ENCODE results near the gene CASR. TPM values are rescaled to one million over a fixed set of nuclear protein-coding genes. Genes with fewer than 3 reads are reported as not detected.

The CASR gene
- total RNA-seq, 4 donors from 2014 or later, result 0.19 TPM; not detected in 3

DNA sequence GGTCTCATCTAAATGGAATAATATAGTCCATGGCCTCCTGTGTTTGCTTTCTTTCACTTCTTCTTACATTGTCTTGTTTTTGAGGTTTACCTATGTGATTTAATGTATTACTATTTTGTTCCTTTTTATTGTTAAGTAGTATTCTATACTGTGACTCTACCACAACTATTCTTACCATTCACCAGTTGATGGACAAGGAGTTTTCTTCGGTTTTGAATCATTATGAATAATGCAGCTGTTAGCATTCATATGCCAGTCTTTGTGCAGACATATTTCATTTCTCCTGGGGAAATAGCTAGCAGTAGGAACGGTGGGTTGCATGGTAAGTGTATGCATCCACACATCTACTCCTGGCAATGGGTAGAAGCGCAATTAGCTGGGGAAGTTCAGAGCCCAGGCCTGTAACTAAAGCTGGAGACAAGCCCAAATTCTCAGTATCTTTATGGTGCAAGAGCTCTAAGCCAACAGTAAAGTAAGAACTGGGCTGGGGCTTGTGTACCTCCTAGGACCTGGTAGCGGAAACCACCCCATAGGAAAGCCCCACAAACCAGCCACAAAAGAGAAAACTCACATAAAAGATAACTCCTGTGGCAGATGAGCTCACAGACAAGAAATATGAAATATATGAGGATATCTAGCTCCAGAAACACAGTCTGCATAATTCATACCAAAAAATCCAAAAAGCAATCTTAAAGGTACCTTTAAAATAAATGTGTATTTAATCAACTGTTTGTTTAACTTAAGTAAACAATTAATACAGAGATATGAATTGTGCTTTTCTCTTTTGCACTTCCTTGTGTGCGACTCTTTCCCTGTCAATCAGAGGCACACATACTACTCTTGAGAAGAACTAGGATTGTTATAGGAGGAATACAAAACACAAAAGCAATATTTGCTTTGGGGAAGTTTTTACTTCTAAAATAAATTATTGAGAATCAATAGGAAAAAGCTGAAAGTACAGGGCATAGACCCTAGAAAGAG, 138.9 kb downstream of the CASR start:
- Histone ChIP-seq H3K4me3 (no peak overlapping the region), H3K9me3 (peaks cover 0 to 5% (median 3%) of the 10 kb centered on the region in 3 donors), H3K27ac (peak overlapping the region in 3 of 4 donors; percentile 44 to 86 (median 82)), H3K27me3 (no peaks in the 10 kb centered on the region), H3K36me3 (no peaks in the 10 kb centered on the region), H3K4me1 (peaks cover 0 to 64% (median 8%) of the 10 kb centered on the region in 3 donors)
- 59 to 63% methylated on average over 5 of the region's 5 CpGs for WGBS, 2 donors
- intact Hi-C loops (cut with DNase I), result no loop called here
- no peak for TF ChIP-seq POLR2A (IDR thresholded peaks at IDR 0.05)
- TF ChIP-seq, protein P1, sequence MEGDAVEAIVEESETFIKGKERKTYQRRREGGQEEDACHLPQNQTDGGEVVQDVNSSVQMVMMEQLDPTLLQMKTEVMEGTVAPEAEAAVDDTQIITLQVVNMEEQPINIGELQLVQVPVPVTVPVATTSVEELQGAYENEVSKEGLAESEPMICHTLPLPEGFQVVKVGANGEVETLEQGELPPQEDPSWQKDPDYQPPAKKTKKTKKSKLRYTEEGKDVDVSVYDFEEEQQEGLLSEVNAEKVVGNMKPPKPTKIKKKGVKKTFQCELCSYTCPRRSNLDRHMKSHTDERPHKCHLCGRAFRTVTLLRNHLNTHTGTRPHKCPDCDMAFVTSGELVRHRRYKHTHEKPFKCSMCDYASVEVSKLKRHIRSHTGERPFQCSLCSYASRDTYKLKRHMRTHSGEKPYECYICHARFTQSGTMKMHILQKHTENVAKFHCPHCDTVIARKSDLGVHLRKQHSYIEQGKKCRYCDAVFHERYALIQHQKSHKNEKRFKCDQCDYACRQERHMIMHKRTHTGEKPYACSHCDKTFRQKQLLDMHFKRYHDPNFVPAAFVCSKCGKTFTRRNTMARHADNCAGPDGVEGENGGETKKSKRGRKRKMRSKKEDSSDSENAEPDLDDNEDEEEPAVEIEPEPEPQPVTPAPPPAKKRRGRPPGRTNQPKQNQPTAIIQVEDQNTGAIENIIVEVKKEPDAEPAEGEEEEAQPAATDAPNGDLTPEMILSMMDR (IDR thresholded peaks at IDR 0.05), result no peak
- DNase-seq, result no peak

DNA sequence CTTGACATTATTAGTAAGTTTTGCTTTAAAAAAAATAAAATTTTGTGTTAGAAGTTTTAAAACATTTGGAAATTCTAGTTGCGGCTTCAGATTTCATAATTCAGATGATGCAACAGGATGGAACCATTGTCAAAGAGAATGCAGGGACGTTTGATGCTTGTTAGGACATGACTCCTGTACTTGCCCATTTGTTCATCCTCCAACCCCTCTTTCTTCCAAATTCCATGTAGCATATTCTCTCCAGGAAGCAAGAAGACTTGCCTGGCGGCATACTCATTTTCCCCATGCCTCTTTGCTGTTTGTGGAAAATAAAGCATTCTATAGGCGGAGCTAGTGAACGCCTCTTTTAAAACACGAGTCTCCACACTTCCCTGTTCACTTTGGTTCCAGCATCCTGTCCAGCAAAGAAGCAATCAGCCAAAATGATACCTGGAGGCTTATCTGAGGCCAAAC, 141.4 kb downstream of the CASR start, which contains the start of gene CSTA:
Gene CSTA (plus strand): TSS at position 378 of the 453 bp plus-strand sequence. CDS start 45 bp downstream, at position 423.
- intact Hi-C loops (cut with DNase I), result no loop called here
- peak within 1 kb of the TSS; percentile 50 to 86 (median 80) for H3K27ac ChIP-seq
- TF ChIP-seq POLR2A (IDR thresholded peaks at IDR 0.05), result peak in 2 of 4 donors; percentile 33 to 41
- TF ChIP-seq, protein P1 (IDR thresholded peaks at IDR 0.05), result no peak
- 20 to 28% methylated on average over 6 of the region's 6 CpGs for WGBS, 2 donors
- peaks cover 0 to 15% (median 0%) of the 10 kb centered on the region in 3 donors for H3K36me3 ChIP-seq
- H3K9me3 ChIP-seq, result peaks cover 0 to 3% (median 0%) of the 10 kb centered on the region in 3 donors
- peaks cover 0 to 56% (median 8%) of the 10 kb centered on the region in 3 donors for H3K4me1 ChIP-seq
- no peaks in the 10 kb centered on the region for H3K27me3 ChIP-seq
- H3K4me3 ChIP-seq, result peak within 1 kb of the TSS; percentile 27 to 56 (median 50)
- no peak for DNase-seq

DNA sequence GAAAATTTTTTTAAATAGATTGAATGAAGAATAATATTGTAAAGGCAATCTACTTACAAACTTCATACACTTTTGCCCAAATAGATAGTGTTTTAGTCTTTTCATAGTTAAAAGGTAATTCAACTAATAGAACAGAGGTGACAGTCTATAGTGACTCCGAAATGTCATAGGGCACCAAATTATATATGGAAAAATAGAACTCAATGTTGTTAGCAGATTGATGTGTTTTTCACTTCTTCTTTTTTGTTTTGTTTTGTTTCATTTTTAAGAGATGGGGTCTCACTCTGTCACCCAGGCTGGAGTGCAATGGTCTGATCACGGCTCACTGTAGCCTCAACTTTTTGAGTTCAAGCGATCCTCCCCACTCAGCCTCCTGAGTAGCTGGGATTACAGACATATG, 142.3 kb downstream of the CASR start:
- DNase-seq, result no peak
- H3K27me3 ChIP-seq, result no peaks in the 10 kb centered on the region
- intact Hi-C loops (cut with DNase I), result no loop called here
- H3K27ac ChIP-seq, result peak overlapping the region; percentile 24 to 86 (median 80)
- H3K9me3 ChIP-seq, result no peaks in the 10 kb centered on the region
- 83 to 92% methylated on average over 3 of the region's 3 CpGs for WGBS, 2 donors
- peaks cover 0 to 56% (median 8%) of the 10 kb centered on the region in 3 donors for H3K4me1 ChIP-seq
- peak overlapping the region; percentile 27 to 56 (median 50) for H3K4me3 ChIP-seq
- H3K36me3 ChIP-seq, result peaks cover 0 to 24% (median 0%) of the 10 kb centered on the region in 3 donors
- TF ChIP-seq, protein P1 (IDR thresholded peaks at IDR 0.05), result no peak
- no peak for TF ChIP-seq POLR2A (IDR thresholded peaks at IDR 0.05)

DNA sequence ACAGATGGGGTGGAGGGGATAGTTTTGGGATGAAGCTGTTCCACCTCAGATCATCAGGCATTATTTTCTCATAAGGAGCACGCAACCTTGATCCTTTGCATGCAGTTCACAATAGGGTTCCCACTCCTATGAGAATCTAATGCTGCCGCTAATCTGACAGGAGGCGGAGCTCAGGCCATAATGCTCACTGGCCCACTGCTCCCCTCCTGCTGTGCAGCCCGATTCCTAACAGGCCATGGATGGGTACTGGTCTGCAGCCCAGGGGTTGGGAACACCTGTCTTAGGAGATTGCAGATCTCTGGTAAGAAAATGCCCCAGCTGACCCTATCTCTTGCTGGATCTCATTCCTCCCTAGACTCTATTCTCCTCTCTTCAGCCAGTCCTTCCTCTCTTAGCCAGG, 148.4 kb downstream of the CASR start:
- Histone ChIP-seq H3K4me1 (peaks cover 0 to 43% (median 0%) of the 10 kb centered on the region in 3 donors), H3K4me3 (no peak overlapping the region), H3K27ac (peak overlapping the region in 3 of 4 donors; percentile 37 to 49 (median 46)), H3K27me3 (no peaks in the 10 kb centered on the region), H3K36me3 (peaks cover 0 to 76% (median 0%) of the 10 kb centered on the region in 3 donors), H3K9me3 (no peaks in the 10 kb centered on the region)
- intact Hi-C loops (cut with DNase I), result no loop called here
- TF ChIP-seq, protein P1 (IDR thresholded peaks at IDR 0.05), result no peak
- TF ChIP-seq POLR2A (IDR thresholded peaks at IDR 0.05), result no peak
- whole genome bisulfite sequencing, 2 donors, result 74 to 76% methylated on average over 4 of the region's 4 CpGs
- DNase-seq, result no peak

DNA sequence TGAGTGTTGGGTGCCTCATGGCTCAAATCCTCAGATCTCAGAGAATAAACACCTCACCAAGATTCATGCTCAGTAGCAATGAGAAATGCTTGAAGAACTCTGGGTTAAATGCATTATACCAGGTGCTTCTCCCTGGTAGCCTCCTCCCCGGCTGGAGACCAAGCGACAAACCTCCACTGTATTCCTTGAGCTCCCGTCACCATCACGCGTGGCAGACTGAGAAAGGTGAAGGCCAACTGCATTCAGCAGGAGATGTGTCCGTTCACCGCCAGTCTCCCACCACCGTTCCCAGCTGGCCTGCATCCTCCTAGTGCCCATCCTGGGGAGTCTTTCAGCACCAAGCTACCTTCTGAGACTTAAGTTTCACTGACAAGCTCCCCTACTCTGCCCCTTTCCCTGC, 149.1 kb downstream of the CASR start:
- H3K4me1 ChIP-seq, result peaks cover 0 to 42% (median 0%) of the 10 kb centered on the region in 3 donors
- H3K4me3 ChIP-seq, result no peak overlapping the region
- peaks cover 0 to 80% (median 0%) of the 10 kb centered on the region in 3 donors for H3K36me3 ChIP-seq
- WGBS, 2 donors, result 91 to 97% methylated on average over 8 of the region's 8 CpGs
- no peaks in the 10 kb centered on the region for H3K9me3 ChIP-seq
- TF ChIP-seq, protein P1 (IDR thresholded peaks at IDR 0.05), result no peak
- TF ChIP-seq POLR2A (IDR thresholded peaks at IDR 0.05), result no peak
- no peaks in the 10 kb centered on the region for H3K27me3 ChIP-seq
- intact Hi-C loops (cut with DNase I), result no loop called here
- H3K27ac ChIP-seq, result peak overlapping the region in 1 of 4 donors; percentile 37
- DNase-seq, result no peak

All from esophagus squamous epithelium (tissue), 5 donors.